Esophagus muscularis mucosa (tissue), 3 donors: ENCODE results near the gene SURF4.

ENCODE experiments used
- POLR2A ChIP-seq: fragments of 450-650 bp; IDR thresholded peaks from one replicate; pipeline ENCODE4 v1.6.1; 2017; ENCODE audit warnings: antibody characterized with exemption, moderate library complexity, mild to moderate bottlenecking, low read depth
- TF ChIP-seq, protein P1 (sequence below), 3 experiments: fragments of 200-600 bp in 2 of 3; fragments of 450-650 bp in 1 of 3; sonication (generic) in 2 of 3; IDR thresholded peaks; one replicate each; pipeline ENCODE4 v1.5.1; 2017 to 2019; ENCODE audit warnings: antibody characterized with exemption in 3 of 3, mild to moderate bottlenecking in 2 of 3, moderate library complexity in 1 of 3

GRCh38 chr9:133355881-133356357 is 19.9 kb downstream of the SURF4 start:
- no peak for TF ChIP-seq POLR2A
- TF ChIP-seq, protein P1, sequence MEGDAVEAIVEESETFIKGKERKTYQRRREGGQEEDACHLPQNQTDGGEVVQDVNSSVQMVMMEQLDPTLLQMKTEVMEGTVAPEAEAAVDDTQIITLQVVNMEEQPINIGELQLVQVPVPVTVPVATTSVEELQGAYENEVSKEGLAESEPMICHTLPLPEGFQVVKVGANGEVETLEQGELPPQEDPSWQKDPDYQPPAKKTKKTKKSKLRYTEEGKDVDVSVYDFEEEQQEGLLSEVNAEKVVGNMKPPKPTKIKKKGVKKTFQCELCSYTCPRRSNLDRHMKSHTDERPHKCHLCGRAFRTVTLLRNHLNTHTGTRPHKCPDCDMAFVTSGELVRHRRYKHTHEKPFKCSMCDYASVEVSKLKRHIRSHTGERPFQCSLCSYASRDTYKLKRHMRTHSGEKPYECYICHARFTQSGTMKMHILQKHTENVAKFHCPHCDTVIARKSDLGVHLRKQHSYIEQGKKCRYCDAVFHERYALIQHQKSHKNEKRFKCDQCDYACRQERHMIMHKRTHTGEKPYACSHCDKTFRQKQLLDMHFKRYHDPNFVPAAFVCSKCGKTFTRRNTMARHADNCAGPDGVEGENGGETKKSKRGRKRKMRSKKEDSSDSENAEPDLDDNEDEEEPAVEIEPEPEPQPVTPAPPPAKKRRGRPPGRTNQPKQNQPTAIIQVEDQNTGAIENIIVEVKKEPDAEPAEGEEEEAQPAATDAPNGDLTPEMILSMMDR (IDR thresholded peaks at IDR 0.05): peak in 1 of 3 experiments; percentile 8
